Mammary epithelial cell (primary cell): ENCODE measurements around the gene ZNF324B.

Source experiments
- EZH2 ChIP-seq: IDR thresholded peaks from 2 replicates; pipeline ENCODE4 v1.6.1; 2012; ENCODE audit warnings: low read length, inconsistent platforms, borderline replicate concordance
- TF ChIP-seq, protein P1 (sequence below), 2 donors: IDR thresholded peaks in 1 of 2; conservative IDR thresholded peaks in 1 of 2; 2 replicates each; pipeline ENCODE4 v1.5.1; 2011 to 2012; ENCODE audit warnings: inconsistent platforms in 2 of 2, low read length in 2 of 2, mild to moderate bottlenecking in 2 of 2, control low read depth in 1 of 2, low read depth in 1 of 2; ENCODE audit not compliant: insufficient read depth in 1 of 2; ENCODE audit errors: extremely low read depth in 1 of 2

DNA sequence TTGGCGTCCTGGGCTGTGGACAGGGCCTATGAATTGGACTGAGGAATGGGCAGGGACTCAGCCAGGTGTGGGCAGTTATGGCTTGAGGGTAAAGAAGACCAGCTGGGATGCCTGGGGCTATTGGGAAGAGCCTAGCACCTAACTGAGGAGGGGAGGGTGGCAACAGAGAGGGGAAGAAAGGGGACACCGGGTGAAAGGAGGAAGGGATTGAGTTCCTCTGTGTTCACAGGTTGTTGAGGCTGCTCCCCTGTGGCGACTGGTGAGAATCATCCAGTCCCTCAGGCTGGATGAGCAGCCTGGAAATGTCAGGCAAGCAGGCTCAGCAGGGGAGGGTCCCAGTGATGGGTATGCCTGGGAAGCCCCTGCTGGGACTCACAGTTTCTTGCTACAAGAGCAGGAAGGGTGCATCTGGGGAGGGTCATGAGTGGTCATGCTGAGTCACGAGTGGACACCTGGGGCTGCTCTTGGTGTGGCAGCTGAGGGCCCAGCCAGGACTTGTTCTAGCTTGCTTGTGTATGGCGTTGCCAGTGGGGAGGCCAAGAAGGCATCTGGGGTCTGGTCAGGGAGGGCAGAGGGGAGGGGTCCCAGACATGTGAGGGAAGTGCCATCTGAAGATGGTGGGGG lies 16.9 kb downstream of the ZNF324B start:
- TF ChIP-seq, protein P1, sequence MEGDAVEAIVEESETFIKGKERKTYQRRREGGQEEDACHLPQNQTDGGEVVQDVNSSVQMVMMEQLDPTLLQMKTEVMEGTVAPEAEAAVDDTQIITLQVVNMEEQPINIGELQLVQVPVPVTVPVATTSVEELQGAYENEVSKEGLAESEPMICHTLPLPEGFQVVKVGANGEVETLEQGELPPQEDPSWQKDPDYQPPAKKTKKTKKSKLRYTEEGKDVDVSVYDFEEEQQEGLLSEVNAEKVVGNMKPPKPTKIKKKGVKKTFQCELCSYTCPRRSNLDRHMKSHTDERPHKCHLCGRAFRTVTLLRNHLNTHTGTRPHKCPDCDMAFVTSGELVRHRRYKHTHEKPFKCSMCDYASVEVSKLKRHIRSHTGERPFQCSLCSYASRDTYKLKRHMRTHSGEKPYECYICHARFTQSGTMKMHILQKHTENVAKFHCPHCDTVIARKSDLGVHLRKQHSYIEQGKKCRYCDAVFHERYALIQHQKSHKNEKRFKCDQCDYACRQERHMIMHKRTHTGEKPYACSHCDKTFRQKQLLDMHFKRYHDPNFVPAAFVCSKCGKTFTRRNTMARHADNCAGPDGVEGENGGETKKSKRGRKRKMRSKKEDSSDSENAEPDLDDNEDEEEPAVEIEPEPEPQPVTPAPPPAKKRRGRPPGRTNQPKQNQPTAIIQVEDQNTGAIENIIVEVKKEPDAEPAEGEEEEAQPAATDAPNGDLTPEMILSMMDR (conservative IDR thresholded peaks at IDR 0.05 in 1 of 2, IDR thresholded peaks at IDR 0.05 in 1 of 2; ENCODE audit: extremely low read depth in 1 of 2, insufficient read depth in 1 of 2, low read depth in 1 of 2, low read length in 2 of 2): peak in 1 of 2 donors; percentile 33
- no peak for TF ChIP-seq EZH2
